DMS153 treated with DMSO at 0.1 percent for 48 hours (cell line): ENCODE results near the gene MAP3K13.

Source experiments
- DNase-seq: peaks from one replicate; lab custom pipeline; 2025; ENCODE audit not compliant: unreplicated experiment; lab: John Stamatoyannopoulos, UW

Gene MAP3K13

GRCh38 chr3:185503521-185503920 lies 140.6 kb downstream of the MAP3K13 start:
- DNase-seq, result no peak

DNA sequence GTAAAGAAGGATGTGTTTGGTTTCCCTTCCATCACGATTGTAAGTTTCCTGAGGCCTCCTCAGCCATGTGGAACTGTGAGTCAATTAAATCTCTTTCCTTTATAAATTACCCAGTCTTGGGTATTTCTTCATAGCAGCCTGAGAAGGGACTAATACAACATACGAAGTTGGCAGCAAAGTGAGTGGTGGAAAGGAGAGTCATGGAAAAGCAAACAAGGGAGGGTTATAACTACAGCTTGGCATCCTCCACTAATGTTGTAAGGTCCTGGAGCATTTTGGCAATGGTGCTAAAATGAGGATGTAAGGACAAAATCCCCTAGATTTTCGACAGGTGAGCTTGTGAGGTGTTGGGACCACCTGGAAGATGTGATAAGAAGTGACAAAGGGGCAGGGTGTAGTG lies 141.7 kb downstream of the MAP3K13 start:
- DNase-seq, result no peak

DNA sequence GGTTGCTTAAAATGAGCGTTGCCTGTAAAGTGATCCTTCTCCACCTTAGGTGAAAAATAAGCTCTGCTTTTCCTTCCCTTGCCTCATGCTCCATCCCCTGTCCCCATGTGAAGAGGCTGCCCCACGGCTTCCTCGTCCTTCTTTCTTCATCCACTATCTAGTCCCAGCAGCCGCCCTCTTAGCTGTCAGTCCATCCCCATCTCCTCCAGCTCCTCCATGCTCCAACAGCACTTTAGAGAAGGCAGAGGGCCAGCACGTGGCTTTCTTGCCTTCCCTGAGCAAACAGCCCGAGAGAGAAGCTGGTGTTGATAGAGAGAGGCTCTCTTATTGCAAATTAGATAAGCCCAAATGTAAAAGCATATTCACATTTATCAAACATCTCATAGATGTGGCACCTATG lies 144.9 kb downstream of the MAP3K13 start:
- DNase-seq, result no peak

- no peak for DNase-seq
Observed at GRCh38 chr3:185508335-185508991, 145.5 kb downstream of the MAP3K13 start.

GRCh38 chr3:185511711-185512110 lies 148.8 kb downstream of the MAP3K13 start:
- DNase-seq, result no peak

- DNase-seq, result no peak
Observed at GRCh38 chr3:185517387-185518130, 154.6 kb downstream of the MAP3K13 start.

GRCh38 chr3:185519021-185519420 lies 156.1 kb downstream of the MAP3K13 start:
- DNase-seq, result no peak

- no peak for DNase-seq
Observed at GRCh38 chr3:185521349-185522138, 158.6 kb downstream of the MAP3K13 start.

DNA sequence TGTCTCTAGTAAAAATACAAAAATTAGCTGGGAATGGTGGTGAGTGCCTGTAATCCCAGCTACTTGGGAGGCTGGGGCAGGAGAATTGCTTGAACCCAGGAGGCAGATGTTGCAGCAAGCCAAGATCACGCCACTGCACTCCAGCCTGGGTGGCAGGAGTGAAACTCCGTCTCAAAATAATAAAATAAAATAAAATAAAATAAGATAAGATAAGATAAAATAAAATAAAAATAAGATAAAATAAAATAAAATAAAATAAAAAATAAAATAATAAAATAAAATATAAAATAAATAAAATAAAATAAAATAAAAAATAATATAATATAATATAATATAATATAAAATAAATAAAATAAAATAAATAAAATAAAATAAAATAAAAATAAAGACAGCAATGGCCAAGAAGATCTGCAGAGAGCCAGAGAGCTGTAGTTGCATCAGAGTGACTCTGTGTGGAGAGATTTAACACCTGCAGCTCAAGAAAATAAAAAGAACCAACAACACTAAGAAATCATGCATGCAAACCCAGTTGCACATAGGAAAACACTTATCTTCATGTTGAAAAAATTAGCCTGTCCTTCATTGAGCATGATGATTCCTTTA lies 163.5 kb downstream of the MAP3K13 start:
- no peak for DNase-seq

DNA sequence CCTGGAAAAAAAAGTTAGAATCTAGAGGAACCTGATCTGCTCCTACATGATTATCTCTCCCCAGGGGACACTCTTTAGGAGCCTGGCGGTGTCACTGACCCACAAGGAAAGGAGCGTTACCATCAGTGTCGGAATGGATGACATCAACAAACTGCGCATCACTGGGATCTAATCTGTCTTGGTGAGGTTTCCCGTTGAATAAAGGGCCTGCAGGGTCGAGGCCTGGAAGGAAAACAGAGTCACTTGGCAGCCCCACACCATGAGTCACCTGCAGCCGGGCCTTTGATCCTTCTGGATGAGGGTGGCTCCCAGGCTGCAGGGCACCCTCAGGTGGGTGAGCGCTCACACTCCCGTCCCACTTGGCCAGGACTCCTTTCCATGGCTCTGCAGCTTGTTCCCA lies 164.4 kb downstream of the MAP3K13 start:
- DNase-seq, result no peak

GRCh38 chr3:185528532-185528931 lies 165.6 kb downstream of the MAP3K13 start:
- DNase-seq, result no peak

DNA sequence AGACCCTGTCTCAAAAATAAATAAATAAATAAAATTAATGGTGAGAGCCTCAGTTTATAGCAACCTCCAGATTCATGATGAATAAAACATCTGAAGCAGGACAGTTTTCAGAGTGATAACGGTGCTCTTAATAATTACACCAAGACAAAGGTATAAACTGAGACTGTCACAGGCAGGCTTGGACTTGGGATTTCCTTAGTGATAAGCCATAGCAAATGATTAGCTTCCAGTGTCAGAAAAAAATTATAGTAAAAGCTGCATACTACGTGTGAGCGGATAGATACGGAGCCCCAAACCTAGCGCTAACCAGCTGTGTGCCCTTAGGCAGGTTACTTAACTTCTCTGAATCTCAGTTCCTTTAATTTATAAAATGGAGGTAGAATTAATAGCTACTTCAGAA lies 167.9 kb downstream of the MAP3K13 start:
- no peak for DNase-seq

GRCh38 chr3:185532901-185533300 lies 170.0 kb downstream of the MAP3K13 start:
- no peak for DNase-seq

DNA sequence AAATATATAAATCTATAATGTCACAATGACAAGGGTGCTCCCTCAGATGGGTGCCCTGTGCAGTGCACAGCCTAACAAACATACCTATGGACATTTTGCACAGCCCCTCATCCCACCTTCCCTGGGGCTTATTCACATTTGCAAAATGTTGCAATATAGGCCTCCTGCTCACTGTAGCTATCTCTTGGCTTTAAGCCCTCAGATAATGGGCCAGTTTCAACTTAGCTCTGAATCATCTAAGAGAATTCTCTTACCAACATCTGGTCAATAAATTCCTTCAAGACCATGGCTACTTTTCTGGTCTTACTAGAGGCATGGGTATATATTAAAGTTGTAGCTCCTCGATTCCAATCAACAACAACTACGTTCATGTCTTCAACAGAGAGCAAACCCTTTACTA lies 171.6 kb downstream of the MAP3K13 start:
- DNase-seq, result no peak

DNA sequence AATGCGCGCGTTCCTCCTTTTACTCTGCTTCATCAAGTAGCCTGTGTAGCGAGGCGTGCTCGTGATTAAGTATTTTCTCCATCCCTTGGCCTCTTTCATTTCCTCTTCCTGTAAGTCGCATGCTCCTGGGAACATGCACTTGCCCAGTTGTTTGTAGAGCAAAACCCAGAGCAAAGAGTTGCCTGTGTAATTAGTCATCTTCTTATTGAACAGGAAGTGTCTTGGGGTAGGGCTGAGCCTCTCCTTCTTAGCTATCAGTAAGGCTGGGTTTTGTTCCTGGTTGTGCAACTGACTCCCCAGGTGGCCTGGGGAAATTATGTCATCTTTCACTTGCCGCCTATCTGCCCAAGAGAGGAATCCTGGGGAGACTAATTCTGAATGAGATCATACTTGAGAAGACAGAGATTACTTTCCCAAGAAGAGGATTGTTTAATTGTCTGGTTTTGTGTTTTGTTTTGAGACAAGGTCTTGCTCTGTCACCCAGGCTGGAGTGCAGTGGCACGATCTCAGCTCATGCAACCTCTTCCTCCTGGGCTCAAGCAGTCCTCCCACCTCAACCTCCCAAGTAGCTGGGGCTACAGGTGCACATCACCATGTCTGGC lies 174.5 kb downstream of the MAP3K13 start:
- no peak for DNase-seq
